K562 (cell line): ENCODE measurements around the gene FOXA3. TPM values are rescaled to one million over a fixed set of nuclear protein-coding genes. Genes with fewer than 3 reads are reported as not detected.
A peak's percentile ranks its signal among the peaks of the same experiment; 100 is the strongest.

ENCODE experiments used
- CBFA2T3 ChIP-seq: fragments of 450-650 bp; IDR thresholded peaks from 2 replicates; pipeline ENCODE4 v1.6.1; 2017
- EGR1 ChIP-seq: fragments of 450-650 bp; conservative IDR thresholded peaks from 2 replicates; pipeline ENCODE4 v1.6.1; 2017; ENCODE audit warnings: mild to moderate bottlenecking
- FOXJ3 ChIP-seq: sonication (generic); formaldehyde crosslinking; IDR thresholded peaks from 2 replicates; pipeline ENCODE4 v1.4.0; 2020; ENCODE audit warnings: mild to moderate bottlenecking, missing genetic modification reagents
- GTF2E2 ChIP-seq: fragments of 200-800 bp; sonication (Bioruptor generic); IDR thresholded peaks from 2 replicates; pipeline ENCODE4 v1.6.1; 2016; ENCODE audit warnings: missing genetic modification characterization, missing compliant biosample characterization
- HCFC1 ChIP-seq: IDR thresholded peaks from 2 replicates; pipeline ENCODE4 v1.6.1; 2012; ENCODE audit warnings: low read depth, low read length, improper control_type of control experiment
- IFI16 ChIP-seq: fragments of 250-450 bp; sonication (Bioruptor Pico); IDR thresholded peaks from 2 replicates; pipeline ENCODE4 v2.1.2; 2022; ENCODE audit warnings: mild to moderate bottlenecking, inconsistent platforms
- JUNB ChIP-seq: fragments of 450-650 bp; formaldehyde crosslinking; conservative IDR thresholded peaks from 2 replicates; pipeline ENCODE4 v1.4.0; 2020; ENCODE audit warnings: mild to moderate bottlenecking
- MAFF ChIP-seq: IDR thresholded peaks from 2 replicates; pipeline ENCODE4 v1.6.1; 2012; ENCODE audit warnings: low read length, improper control_type of control experiment
- PATZ1 ChIP-seq: fragments of 250-450 bp; sonication (Bioruptor Pico); IDR thresholded peaks from 2 replicates; pipeline ENCODE4 v1.5.0; 2020; ENCODE audit warnings: mild to moderate bottlenecking, borderline replicate concordance
- POLR3A ChIP-seq: IDR thresholded peaks from 2 replicates; pipeline ENCODE4 v1.6.1; 2011; ENCODE audit warnings: borderline replicate concordance, mild to moderate bottlenecking, moderate library complexity; ENCODE audit not compliant: insufficient read length, insufficient read depth; ENCODE audit errors: extremely low read depth
- SFPQ ChIP-seq: fragments of 200-400 bp; formaldehyde crosslinking; IDR thresholded peaks from 2 replicates; pipeline ENCODE4 v1.6.1; 2017; ENCODE audit warnings: mild to moderate bottlenecking, low read depth, low read length, moderate library complexity
- TAF1 ChIP-seq: IDR thresholded peaks from 2 replicates; pipeline ENCODE4 v1.6.1; 2011; ENCODE audit warnings: mild to moderate bottlenecking, low read length, moderate library complexity; ENCODE audit not compliant: insufficient read depth, control insufficient read depth, severe bottlenecking; ENCODE audit errors: extremely low read depth
- THRA ChIP-seq: fragments of 450-650 bp; IDR thresholded peaks from 2 replicates; pipeline ENCODE4 v1.6.1; 2017; ENCODE audit warnings: mild to moderate bottlenecking, moderate library complexity
- ZC3H8 ChIP-seq: fragments of 450-650 bp; IDR thresholded peaks from 2 replicates; pipeline ENCODE4 v1.6.1; 2017
- ZFP30 ChIP-seq: fragments of 250-450 bp; sonication (Bioruptor Pico); IDR thresholded peaks from 2 replicates; pipeline ENCODE4 v1.8.0; 2022; ENCODE audit warnings: moderate library complexity, mild to moderate bottlenecking, inconsistent platforms, borderline replicate concordance
- ZNF280A ChIP-seq: fragments of 450-650 bp; IDR thresholded peaks from 2 replicates; pipeline ENCODE4 v1.6.1; 2018; ENCODE audit warnings: mild to moderate bottlenecking, low read depth; ENCODE audit not compliant: partially characterized antibody
- ZNF75A ChIP-seq: fragments of 450-650 bp; formaldehyde crosslinking; IDR thresholded peaks from 2 replicates; pipeline ENCODE4 v1.4.0; 2020; ENCODE audit warnings: mild to moderate bottlenecking
- polyA plus RNA-seq, 8 experiments: library from polyadenylated mRNA; depleted of rRNA in 4 of 8; stranded (reverse) in 5 of 8; unstranded in 3 of 8; fragments of >200 nt; fragmentation: Nextera tagmentation in 2 of 8; fragmentation: Illumina TruSeq in 1 of 8; extraction: Ambion mirVana in 2 of 8; extraction: Trizol in 1 of 8; gene quantifications; 2 replicates each; pipeline versions ENCODE4 v1.2.1 to v1.2.3, GENCODE V29; 2011 to 2014; ENCODE audit warnings: inconsistent platforms in 1 of 8, missing spikeins in 1 of 8
- total RNA-seq, 7 experiments: library from RNA; depleted of rRNA in 6 of 7; stranded (reverse); fragments of >200 nt in 6 of 7; fragmentation: Illumina TruSeq in 2 of 7; extraction: Trizol in 2 of 7; gene quantifications; 2 replicates each; pipeline versions ENCODE4 v1.2.1 to v1.2.3, GENCODE V29; 2011 to 2021; ENCODE audit warnings: low replicate concordance in 1 of 7
- TF ChIP-seq, protein P1 (sequence below): fragments of 450-650 bp; IDR thresholded peaks from 2 replicates; pipeline ENCODE4 v1.6.1; 2016; ENCODE audit warnings: borderline replicate concordance

The FOXA3 gene
- total and polyA plus RNA-seq, 9 of the 15 experiments (the other 6 are each of a cell fraction or from before 2014, with no cell fraction given) = 1.3 to 15.5 (median 4.7) TPM

DNA sequence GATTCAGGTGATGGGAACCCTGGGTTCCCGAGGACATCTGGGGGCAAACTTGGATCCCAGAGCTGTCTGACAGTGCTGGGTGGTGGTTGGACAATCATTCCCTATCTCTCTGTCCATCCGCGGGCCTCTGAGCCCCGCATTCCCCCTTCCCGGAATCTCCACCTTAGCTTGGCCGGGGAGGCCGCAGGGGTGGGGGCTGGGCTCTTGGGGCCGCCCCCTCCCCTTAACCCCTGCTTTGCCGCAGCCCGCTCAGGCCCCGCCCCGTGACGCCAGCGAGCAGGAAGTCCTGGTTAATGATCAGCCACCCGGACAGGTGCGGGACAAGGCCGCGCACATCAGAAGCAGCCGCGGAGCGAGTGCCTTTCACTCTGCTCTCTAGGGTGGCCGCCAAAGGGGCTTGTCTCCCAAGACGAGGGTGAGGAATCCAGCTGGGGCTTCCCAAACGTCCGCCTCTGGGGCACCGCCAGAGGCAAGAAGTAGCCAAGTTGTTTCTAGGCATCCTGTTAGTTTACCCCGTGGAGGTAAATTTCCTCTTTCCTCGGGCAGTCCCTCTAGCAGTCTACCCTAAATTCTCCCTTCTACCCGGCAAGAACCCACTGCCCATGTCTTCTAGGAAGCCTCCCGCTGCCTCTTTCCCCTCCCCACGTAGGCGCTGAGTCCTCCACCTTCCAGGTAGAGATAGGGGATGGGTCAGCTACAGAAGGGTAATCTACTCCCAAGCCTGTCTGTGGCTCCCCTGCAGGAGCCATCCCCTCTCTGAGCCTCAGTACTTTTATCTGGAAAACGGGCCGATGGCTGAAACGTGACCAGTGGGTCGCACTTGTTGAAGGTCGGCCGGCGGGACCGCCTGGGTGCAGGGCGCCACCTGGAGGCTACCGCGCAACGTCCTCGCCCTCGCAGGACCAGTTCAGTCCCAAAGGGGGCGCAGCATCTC is 18.8 kb downstream of the FOXA3 start (continued):
- TF ChIP-seq SFPQ (no peak), GTF2E2 (tag) (peak; percentile 67), PATZ1 (CRISPR knock-in tag) (no peak), CBFA2T3 (peak; percentile 39; the same call in 1 of the 2 replicates), ZNF75A (CRISPR knock-in tag) (no peak), ZNF280A (no peak), FOXJ3 (CRISPR knock-in tag) (no peak), JUNB (CRISPR knock-in tag) (no peak), TAF1 (peak; percentile 44), ZFP30 (CRISPR knock-in tag) (no peak), HCFC1 (peak; percentile 67), MAFF (no peak), POLR3A (no peak), IFI16 (no peak), ZC3H8 (no peak), EGR1 (peak; percentile 47), THRA (no peak)
- TF ChIP-seq, protein P1, sequence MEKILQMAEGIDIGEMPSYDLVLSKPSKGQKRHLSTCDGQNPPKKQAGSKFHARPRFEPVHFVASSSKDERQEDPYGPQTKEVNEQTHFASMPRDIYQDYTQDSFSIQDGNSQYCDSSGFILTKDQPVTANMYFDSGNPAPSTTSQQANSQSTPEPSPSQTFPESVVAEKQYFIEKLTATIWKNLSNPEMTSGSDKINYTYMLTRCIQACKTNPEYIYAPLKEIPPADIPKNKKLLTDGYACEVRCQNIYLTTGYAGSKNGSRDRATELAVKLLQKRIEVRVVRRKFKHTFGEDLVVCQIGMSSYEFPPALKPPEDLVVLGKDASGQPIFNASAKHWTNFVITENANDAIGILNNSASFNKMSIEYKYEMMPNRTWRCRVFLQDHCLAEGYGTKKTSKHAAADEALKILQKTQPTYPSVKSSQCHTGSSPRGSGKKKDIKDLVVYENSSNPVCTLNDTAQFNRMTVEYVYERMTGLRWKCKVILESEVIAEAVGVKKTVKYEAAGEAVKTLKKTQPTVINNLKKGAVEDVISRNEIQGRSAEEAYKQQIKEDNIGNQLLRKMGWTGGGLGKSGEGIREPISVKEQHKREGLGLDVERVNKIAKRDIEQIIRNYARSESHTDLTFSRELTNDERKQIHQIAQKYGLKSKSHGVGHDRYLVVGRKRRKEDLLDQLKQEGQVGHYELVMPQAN = no peak; the same call in 1 of the 2 replicates
